ENCODE data around the gene CREG2. TPM values are rescaled to one million over a fixed set of nuclear protein-coding genes. Genes with fewer than 3 reads are reported as not detected.

CREG2 gene
- total RNA-seq, 2 donors from 2014 or later = not detected

DNA sequence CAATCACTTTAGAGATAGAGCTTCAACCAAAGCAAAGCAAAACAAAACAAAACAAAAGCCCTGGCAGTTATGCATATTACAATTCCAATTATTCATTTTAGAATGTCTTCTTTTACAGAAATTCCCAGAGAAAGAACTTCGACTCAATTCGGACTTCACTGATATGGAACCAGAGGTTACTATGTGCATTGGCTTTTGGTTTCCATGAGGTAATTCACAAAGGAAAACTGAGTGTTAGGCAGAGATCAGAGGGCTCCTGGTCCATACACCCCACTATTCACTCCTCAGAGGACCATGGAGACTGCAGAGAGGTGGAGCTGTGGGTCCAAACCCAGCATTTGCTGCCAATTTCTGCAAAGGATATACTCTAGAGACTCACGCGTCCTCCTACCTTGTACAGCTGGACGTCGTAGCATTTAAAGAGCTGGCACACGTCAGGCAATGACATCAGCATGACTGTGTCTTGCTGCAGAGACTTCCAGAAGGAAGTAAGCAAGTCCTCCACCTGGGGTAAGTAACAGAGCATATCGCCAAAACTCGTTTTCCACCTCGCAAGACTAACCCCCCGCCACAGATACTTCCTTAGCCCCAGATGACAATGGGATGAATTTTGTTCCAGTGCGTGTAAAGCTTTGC, 31.3 kb upstream of the CREG2 start:
- Mint-ChIP-seq H3K27me3 (no peaks in the 10 kb centered on the region), H3K36me3 (ENCODE audit: low read depth) (no peaks in the 10 kb centered on the region), H3K4me1 (no peaks in the 10 kb centered on the region), H3K9me3 (no peaks in the 10 kb centered on the region), H3K4me3 (no peak overlapping the region), H3K27ac (no peak overlapping the region)
- ATAC-seq (replicated peaks) = no peak

DNA sequence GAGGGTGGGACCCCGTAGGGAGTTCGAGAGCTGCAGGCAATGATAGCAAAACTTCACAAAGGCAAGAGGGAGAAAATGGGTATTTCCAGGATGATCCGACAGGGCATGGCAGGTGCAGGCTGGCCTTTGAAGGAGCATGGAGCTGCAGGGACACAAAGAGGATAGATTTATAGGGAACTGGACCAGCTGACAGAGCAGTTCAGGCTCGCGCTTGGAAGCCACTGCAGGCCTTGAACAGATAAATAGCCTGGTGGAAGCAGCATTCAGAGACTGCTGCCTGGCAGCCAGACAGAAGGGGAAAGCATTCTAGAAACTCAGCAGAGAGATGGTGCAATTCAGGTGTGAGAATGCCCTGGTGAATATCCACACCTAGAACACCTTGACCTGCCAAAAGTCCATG, 29.3 kb upstream of the CREG2 start:
- Mint-ChIP-seq H3K4me3 (no peak overlapping the region), H3K27me3 (no peaks in the 10 kb centered on the region), H3K9me3 (no peaks in the 10 kb centered on the region), H3K4me1 (no peaks in the 10 kb centered on the region), H3K36me3 (ENCODE audit: low read depth) (no peaks in the 10 kb centered on the region), H3K27ac (no peak overlapping the region)
- ATAC-seq (replicated peaks) = no peak

DNA sequence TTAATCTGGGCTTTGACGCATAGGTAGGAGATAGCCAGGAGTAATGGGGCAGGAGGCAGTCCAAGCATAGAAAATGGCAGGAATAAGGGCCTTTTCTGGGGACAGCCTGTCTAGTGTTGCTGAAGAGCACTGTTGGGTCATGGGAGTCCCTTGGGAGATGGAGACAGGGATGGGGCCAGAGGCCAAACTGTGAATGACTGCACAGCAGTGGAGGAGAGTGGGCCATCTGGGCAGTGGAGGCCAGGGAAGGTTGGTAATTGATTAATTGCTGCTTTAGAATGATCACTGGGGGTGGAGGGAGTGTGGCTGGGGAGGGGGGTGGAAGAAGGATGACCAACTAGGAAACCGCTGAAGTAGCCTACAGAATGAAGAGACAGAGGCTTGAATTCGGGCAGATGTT, 28.6 kb upstream of the CREG2 start:
- Mint-ChIP-seq H3K27me3 (no peaks in the 10 kb centered on the region), H3K9me3 (no peaks in the 10 kb centered on the region), H3K36me3 (ENCODE audit: low read depth) (no peaks in the 10 kb centered on the region), H3K4me1 (no peaks in the 10 kb centered on the region), H3K4me3 (no peak overlapping the region), H3K27ac (no peak overlapping the region)
- no peak for ATAC-seq (replicated peaks)

DNA sequence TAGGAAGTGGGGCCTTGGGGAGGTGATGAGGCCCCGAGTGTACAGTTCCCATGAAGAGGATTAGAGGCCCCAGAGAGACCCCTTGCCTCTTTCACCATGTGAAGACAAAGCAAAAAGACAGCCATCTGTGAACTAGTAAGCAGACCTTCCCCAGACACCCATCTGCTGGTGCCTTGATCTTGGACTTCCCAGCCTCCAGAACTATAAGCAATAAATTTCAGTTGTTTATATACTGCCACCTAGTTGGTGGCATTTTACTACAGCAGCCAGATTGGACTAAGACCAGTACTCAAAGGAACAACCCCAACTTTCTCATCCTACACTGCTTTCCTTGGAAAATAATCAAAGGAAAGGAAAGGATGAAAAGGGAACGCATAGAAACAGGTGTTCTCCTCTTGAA, 27.9 kb upstream of the CREG2 start:
- H3K9me3 Mint-ChIP-seq = no peaks in the 10 kb centered on the region
- H3K4me3 Mint-ChIP-seq = no peak overlapping the region
- H3K4me1 Mint-ChIP-seq = no peaks in the 10 kb centered on the region
- no peak for ATAC-seq (replicated peaks)
- peaks cover under 1% of the 10 kb centered on the region for H3K27me3 Mint-ChIP-seq
- no peak overlapping the region for H3K27ac Mint-ChIP-seq
- no peaks in the 10 kb centered on the region for H3K36me3 Mint-ChIP-seq (ENCODE audit: low read depth)

DNA sequence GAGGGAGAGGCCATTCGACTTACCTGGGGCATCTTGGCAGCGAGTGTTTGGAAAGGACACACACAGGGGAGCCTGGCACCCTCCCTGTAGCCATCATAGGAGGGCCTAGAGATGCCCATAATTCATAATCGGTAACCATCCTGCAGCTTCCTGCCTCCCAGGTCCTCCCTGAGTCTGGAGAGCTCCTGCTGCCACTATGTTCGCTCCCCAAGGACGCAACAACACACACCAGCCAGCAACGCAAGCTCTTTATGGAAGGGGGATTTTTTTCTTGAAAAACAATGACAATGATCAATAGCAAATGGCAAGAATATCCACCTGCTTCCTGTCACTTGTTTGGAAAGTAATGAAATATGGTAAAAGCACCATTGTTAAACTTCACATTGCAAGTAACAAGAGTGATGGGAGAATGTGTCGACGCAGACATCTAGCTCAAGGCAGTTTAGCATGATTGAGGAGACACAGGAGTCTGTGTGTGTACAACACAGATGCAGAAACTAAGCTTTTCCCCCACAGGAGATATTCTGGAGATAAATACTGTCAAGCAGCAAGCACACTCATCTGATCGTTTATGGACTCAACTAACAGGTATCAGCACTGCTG, 24.9 kb upstream of the CREG2 start:
- Mint-ChIP-seq H3K4me3 (no peak overlapping the region), H3K4me1 (no peaks in the 10 kb centered on the region), H3K9me3 (no peaks in the 10 kb centered on the region), H3K27me3 (peaks cover 5% of the 10 kb centered on the region), H3K36me3 (ENCODE audit: low read depth) (no peaks in the 10 kb centered on the region), H3K27ac (no peak overlapping the region)
- no peak for ATAC-seq (replicated peaks)

DNA sequence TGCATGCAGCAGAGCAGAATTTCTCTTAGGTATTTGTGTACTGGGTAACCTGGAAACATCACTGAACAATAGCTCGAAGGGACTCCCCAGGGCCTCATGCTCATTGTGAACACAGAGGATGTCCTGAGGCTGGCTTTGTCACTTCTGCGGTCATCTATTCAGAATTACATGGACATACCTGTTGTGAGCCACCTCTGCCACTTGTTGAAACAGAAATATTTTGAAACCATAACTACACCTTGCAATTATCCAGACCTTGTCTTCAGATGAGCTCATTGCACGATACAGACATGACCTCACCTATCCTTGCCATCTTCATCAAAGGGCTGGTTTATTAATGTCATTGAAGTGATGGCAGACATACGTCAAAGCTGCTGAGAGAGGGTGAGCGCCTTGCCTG, 23.4 kb upstream of the CREG2 start:
- no peak for ATAC-seq (replicated peaks)
- Mint-ChIP-seq H3K4me1 (no peaks in the 10 kb centered on the region), H3K27me3 (peaks cover 5% of the 10 kb centered on the region), H3K4me3 (no peak overlapping the region), H3K36me3 (ENCODE audit: low read depth) (no peaks in the 10 kb centered on the region), H3K9me3 (no peaks in the 10 kb centered on the region), H3K27ac (no peak overlapping the region)

DNA sequence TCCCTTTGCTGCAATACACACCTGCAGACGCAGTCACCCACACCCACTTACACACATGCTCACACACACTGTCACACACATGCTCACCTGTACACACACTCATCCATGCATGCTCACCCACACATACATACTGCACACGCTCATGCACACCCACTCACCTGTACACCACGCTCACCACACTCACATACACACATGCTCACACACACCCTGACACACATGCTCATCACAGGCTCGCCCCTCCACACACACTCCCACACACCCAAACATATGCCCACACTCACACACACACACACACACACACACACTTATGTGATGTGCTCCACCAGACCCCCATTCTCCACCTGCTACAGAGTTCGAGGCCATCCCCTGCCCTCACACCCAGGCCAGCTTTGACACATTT, 22.8 kb upstream of the CREG2 start:
- Mint-ChIP-seq H3K27ac (no peak overlapping the region), H3K4me1 (no peaks in the 10 kb centered on the region), H3K4me3 (no peak overlapping the region), H3K9me3 (no peaks in the 10 kb centered on the region), H3K27me3 (peaks cover 5% of the 10 kb centered on the region), H3K36me3 (ENCODE audit: low read depth) (no peaks in the 10 kb centered on the region)
- peak; percentile 12 for ATAC-seq (replicated peaks)

DNA sequence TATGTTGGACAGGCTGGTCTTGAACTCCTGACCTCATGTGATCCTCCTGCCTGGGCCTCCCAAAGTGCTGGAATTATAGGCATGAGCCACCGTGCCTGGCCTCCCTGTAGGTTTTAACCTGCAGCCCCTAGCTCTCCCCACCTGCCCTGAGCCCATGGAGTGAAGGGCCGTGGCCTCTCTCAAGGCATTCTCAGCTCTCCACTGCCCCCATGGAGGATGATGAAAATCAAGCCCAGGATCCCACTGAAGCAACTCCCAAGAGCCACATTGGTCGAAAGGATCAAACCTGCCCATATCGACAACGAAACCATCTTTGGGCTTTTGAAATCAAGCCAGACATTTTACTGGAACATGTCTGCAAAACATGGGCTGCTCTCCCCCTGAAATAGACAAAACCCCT, 22.4 kb upstream of the CREG2 start:
- no peaks in the 10 kb centered on the region for H3K36me3 Mint-ChIP-seq (ENCODE audit: low read depth)
- ATAC-seq (replicated peaks) = no peak
- H3K9me3 Mint-ChIP-seq = no peaks in the 10 kb centered on the region
- H3K27me3 Mint-ChIP-seq = peaks cover 5% of the 10 kb centered on the region
- H3K4me3 Mint-ChIP-seq = no peak overlapping the region
- no peaks in the 10 kb centered on the region for H3K4me1 Mint-ChIP-seq
- H3K27ac Mint-ChIP-seq = no peak overlapping the region

DNA sequence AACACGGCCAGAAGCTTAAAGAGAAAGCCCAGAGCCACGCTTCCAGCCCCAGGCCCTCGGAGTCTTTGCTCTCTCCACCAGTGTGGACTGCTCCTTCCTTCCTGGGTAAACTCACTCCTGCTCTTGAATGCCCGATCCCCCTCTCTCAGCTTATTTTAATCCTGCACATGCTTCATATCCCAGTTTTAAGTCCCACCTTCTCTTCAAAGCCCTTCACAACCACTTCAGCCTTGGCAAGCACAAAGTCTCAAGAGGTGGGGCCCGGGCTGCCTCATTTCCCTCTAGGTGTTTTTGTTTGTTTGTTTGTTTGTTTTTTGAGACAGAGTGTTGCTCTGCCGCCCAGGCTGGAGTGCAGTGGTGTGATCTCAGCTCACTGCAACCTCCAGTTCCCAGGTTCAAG, 21.6 kb upstream of the CREG2 start:
- ATAC-seq (replicated peaks) = no peak
- no peak overlapping the region for H3K4me3 Mint-ChIP-seq
- peaks cover 5% of the 10 kb centered on the region for H3K27me3 Mint-ChIP-seq
- no peaks in the 10 kb centered on the region for H3K4me1 Mint-ChIP-seq
- no peaks in the 10 kb centered on the region for H3K36me3 Mint-ChIP-seq (ENCODE audit: low read depth)
- H3K9me3 Mint-ChIP-seq = no peaks in the 10 kb centered on the region
- H3K27ac Mint-ChIP-seq = no peak overlapping the region

DNA sequence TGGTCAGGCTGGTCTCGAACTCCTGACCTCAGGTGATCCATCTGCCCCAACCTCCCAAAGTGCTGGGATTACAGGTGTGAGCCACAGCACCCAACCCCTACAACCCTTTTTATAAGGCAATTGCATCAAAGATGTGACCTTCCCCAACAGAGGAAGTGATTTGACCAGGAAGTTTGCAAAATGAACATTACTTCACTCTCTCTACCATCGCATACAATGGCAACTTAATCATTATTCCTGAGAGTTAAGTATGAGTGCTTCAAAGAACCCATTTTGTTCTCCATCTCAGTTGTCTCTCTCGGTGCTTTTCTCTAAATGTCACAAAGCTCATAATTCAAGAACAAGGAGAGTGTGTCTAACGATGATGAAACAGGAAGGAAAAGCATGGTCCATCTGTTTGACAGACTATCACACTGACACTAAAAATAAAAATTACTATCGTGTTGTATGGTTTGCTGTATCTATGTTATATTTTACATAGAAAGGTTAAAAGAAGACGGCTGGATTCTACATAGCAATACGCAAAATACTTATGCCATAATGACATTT, 18.1 kb upstream of the CREG2 start:
- Mint-ChIP-seq H3K4me1 (no peaks in the 10 kb centered on the region), H3K4me3 (no peak overlapping the region), H3K36me3 (ENCODE audit: low read depth) (no peaks in the 10 kb centered on the region), H3K9me3 (no peaks in the 10 kb centered on the region), H3K27ac (no peak overlapping the region), H3K27me3 (peaks cover 11% of the 10 kb centered on the region)
- no peak for ATAC-seq (replicated peaks)

DNA sequence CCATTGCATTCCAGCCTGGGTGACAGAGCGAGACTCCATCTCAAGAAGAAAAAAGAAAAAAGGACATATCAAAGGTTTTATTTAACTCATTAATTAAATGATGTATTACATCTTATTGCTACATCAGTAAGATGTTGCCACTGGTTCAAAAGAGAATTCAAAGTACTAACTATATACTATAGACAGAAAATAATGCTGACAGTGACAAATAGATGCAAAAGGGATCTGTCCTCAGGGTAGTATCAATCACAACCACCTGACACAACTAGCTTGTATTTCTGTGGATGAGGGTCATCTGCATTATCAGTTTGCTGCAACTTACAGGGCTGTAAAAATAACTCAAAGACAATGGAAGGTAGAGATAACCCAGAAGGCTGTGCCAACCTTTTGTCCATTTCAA, 16.4 kb upstream of the CREG2 start:
- H3K27me3 Mint-ChIP-seq = peaks cover 16% of the 10 kb centered on the region

DNA sequence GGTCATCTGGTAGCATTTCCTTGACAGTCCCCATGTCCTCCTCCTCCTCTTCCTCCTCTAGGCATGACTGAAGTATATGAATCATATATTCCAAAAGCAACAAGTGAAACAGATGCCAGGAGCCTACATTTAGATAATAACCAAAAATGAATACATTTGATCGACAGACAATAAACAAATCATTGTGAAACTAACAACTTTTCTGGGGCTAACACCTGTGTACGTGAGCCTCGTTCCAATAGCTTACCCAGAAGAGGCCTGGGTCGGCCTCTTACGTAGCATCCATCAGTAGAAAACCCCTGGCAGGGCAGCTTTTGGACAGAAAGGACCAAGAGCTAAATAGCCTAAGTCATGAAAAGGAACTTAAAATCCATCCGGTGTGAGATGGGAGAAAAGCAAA, 15.3 kb upstream of the CREG2 start:
- no peak overlapping the region for H3K27ac Mint-ChIP-seq
- H3K27me3 Mint-ChIP-seq = peaks cover 20% of the 10 kb centered on the region
- no peak overlapping the region for H3K4me3 Mint-ChIP-seq
- ATAC-seq (replicated peaks) = peak; percentile 29
- no peaks in the 10 kb centered on the region for H3K9me3 Mint-ChIP-seq
- no peaks in the 10 kb centered on the region for H3K36me3 Mint-ChIP-seq (ENCODE audit: low read depth)
- H3K4me1 Mint-ChIP-seq = no peaks in the 10 kb centered on the region

More for the DNA sequence above, 16.4 kb upstream of the CREG2 start:
- ATAC-seq (replicated peaks) = no peak
- H3K4me3 Mint-ChIP-seq = no peak overlapping the region
- no peak overlapping the region for H3K27ac Mint-ChIP-seq
- H3K4me1 Mint-ChIP-seq = no peaks in the 10 kb centered on the region
- no peaks in the 10 kb centered on the region for H3K9me3 Mint-ChIP-seq
- no peaks in the 10 kb centered on the region for H3K36me3 Mint-ChIP-seq (ENCODE audit: low read depth)

DNA sequence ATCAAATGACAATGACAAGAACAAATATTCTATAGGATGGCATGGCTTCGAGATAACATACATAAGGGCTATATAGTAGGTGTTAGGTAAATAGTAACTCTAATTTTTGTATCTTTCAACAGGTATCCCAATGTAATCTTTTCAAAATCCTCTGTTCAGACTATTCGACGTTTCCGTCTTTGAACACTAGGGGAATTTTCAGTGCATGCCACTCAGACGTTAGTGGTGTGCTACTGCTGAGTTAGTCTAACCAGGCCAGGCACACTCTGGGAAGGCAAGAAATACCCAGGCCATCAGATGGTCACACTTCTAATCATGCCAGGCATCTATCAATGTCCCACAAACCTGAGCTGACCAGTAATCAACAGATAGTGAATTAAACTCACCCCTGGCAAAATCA, 14.6 kb upstream of the CREG2 start:
- no peaks in the 10 kb centered on the region for H3K4me1 Mint-ChIP-seq
- no peak for ATAC-seq (replicated peaks)
- H3K27me3 Mint-ChIP-seq = peaks cover 24% of the 10 kb centered on the region
- H3K4me3 Mint-ChIP-seq = no peak overlapping the region
- no peaks in the 10 kb centered on the region for H3K36me3 Mint-ChIP-seq (ENCODE audit: low read depth)
- no peaks in the 10 kb centered on the region for H3K9me3 Mint-ChIP-seq
- H3K27ac Mint-ChIP-seq = no peak overlapping the region

DNA sequence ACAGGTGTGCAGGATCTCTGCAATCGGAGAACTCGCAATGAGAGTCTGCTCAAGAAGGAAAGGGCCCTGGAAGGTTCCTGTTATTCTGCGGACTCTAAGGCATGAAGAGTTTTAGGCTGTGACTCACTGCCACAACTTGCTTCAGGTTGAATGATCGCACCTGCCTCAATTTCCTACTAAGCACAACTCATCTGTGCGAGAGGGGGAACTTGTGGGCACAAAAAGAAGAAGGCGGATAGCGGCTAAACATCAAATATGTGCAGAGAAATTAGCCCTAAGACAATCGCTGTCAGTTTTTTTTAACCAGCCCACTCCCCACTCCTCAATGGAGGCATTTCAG, 14.0 kb upstream of the CREG2 start:
- peaks cover under 1% of the 10 kb centered on the region for H3K9me3 Mint-ChIP-seq
- ATAC-seq (replicated peaks) = no peak
- H3K27ac Mint-ChIP-seq = no peak overlapping the region
- H3K4me1 Mint-ChIP-seq = peaks cover under 1% of the 10 kb centered on the region
- no peak overlapping the region for H3K4me3 Mint-ChIP-seq
- H3K36me3 Mint-ChIP-seq (ENCODE audit: low read depth) = no peaks in the 10 kb centered on the region
- peaks cover 25% of the 10 kb centered on the region for H3K27me3 Mint-ChIP-seq

DNA sequence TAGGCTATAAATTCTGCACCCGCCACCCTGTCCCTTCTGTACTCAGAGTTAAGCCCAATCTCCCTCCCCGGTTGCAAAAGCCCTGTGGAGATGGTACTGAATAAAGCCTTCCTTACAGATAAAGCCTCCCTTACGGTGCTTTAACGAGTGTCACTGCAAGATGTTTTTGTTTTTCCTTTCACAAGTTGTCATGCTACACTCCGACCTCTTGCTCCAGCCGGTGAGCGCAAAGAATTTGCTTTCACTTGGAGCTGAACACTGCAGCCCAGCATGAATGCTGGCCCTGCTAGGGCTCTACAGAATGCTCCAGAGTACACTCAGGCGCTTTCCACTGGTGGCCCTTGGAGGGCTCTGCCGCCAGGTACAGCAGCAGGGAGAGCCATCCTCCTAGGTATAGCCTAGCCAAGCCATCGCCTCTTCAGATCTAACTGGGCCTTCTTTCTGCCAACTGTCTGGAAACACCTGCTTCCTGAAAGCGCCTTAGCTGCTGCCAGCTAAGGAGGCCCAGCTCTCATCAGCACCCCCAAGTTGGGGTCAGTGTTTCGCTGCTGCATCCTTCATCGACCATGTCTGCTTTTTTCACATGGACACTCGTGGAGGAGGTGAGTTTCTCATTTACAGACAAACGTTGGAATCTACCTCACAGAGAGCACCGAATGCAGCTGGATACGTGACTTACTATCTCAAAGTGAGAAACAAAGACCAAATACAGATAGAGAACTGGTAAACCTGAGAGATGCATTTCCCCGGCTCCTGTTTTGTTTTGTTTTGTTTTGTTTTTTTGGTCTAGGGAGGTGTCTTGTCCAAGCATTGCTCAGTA, 13.4 kb upstream of the CREG2 start:
- no peak for ATAC-seq (replicated peaks)
- peaks cover 3% of the 10 kb centered on the region for H3K9me3 Mint-ChIP-seq
- H3K4me3 Mint-ChIP-seq = no peak overlapping the region
- peaks cover 6% of the 10 kb centered on the region for H3K4me1 Mint-ChIP-seq
- H3K36me3 Mint-ChIP-seq (ENCODE audit: low read depth) = no peaks in the 10 kb centered on the region
- H3K27me3 Mint-ChIP-seq = peaks cover 30% of the 10 kb centered on the region
- no peak overlapping the region for H3K27ac Mint-ChIP-seq

All from activated T-helper 17 cell treated with anti-CD3 and anti-CD28 coated beads, Interleukin-2, amount 50 U/mL, for 72 hours (primary cell).